CD14-positive monocyte (primary cell): ENCODE measurements around the gene SRP14. TPM values are rescaled to one million over a fixed set of nuclear protein-coding genes. Genes with fewer than 3 reads are reported as not detected.

Experiments used
- DNase-seq, 3 donors: peaks; one replicate each; pipeline ENCODE4 v3.0.0-alpha.2; 2011 to 2022
- H2AFZ ChIP-seq: 2 replicates; pipeline ENCODE4 v1.6.0; 2012; ENCODE audit warnings: mild to moderate bottlenecking, low read depth, low read length, inconsistent platforms; ENCODE audit not compliant: insufficient read depth, poor library complexity, severe bottlenecking
- H3K27ac ChIP-seq, 2 donors: 1 replicate in 1 of 2; 2 replicates in 1 of 2; pipeline ENCODE4 v1.5.1; 2012 to 2013; ENCODE audit warnings: low read length in 2 of 2, control low read depth in 1 of 2, inconsistent platforms in 1 of 2, low read depth in 1 of 2, mild to moderate bottlenecking in 1 of 2
- H3K27me3 ChIP-seq, 2 donors: one replicate each; pipeline versions ENCODE4 v1.6.0 to v1.6.1; 2011 to 2013; ENCODE audit warnings: low read length in 2 of 2; ENCODE audit not compliant: control insufficient read depth in 2 of 2, insufficient read depth in 2 of 2
- H3K36me3 ChIP-seq, 2 donors: replicated peaks in 1 of 2; 1 replicate in 1 of 2; 2 replicates in 1 of 2; pipeline versions ENCODE4 v1.5.1 to v1.6.1; 2012 to 2013; ENCODE audit warnings: low read length in 2 of 2, control low read depth in 1 of 2, inconsistent platforms in 1 of 2, mild to moderate bottlenecking in 1 of 2; ENCODE audit not compliant: insufficient read depth in 2 of 2, control insufficient read depth in 1 of 2
- H3K4me1 ChIP-seq, 2 donors: 1 replicate in 1 of 2; 2 replicates in 1 of 2; pipeline versions ENCODE4 v1.5.1 to v1.6.1; 2012 to 2013; ENCODE audit warnings: low read length in 2 of 2, control low read depth in 1 of 2, inconsistent platforms in 1 of 2, mild to moderate bottlenecking in 1 of 2, moderate library complexity in 1 of 2; ENCODE audit not compliant: insufficient read depth in 2 of 2, control insufficient read depth in 1 of 2
- H3K4me2 ChIP-seq: replicated peaks from 2 replicates; pipeline ENCODE3; 2012; ENCODE audit warnings: low read length, moderate library complexity, mild to moderate bottlenecking; ENCODE audit not compliant: poor library complexity, severe bottlenecking; ENCODE audit errors: extremely low read depth
- H3K4me3 ChIP-seq, 3 experiments: fragments of 200-600 bp in 1 of 3; sonication (generic) in 1 of 3; replicated peaks in 1 of 3; 1 replicate in 2 of 3; 2 replicates in 1 of 3; pipeline ENCODE4 v1.5.1; 2011 to 2013; ENCODE audit warnings: low read length in 3 of 3, mild to moderate bottlenecking in 3 of 3, control low read depth in 2 of 3, low read depth in 2 of 3, inconsistent platforms in 1 of 3, moderate library complexity in 1 of 3
- H3K79me2 ChIP-seq: 2 replicates; pipeline ENCODE4 v1.6.0; 2012; ENCODE audit warnings: mild to moderate bottlenecking, control low read depth, inconsistent platforms, low read length, moderate library complexity; ENCODE audit not compliant: insufficient read depth
- H3K9ac ChIP-seq: 2 replicates; pipeline ENCODE4 v1.6.0; 2017; ENCODE audit warnings: low read length, mild to moderate bottlenecking; ENCODE audit not compliant: insufficient read depth, poor library complexity, severe bottlenecking
- H3K9me3 ChIP-seq, 2 donors: replicated peaks in 1 of 2; 1 replicate in 1 of 2; 2 replicates in 1 of 2; pipeline versions ENCODE4 v1.5.1 to v1.6.1; 2012 to 2013; ENCODE audit warnings: low read length in 2 of 2, control low read depth in 1 of 2; ENCODE audit not compliant: control insufficient read depth in 1 of 2, insufficient read depth in 1 of 2
- H4K20me1 ChIP-seq: 2 replicates; pipeline ENCODE4 v1.6.0; 2012; ENCODE audit warnings: mild to moderate bottlenecking, low read length, control low read depth, moderate library complexity; ENCODE audit not compliant: insufficient read depth
- H3K27ac Mint-ChIP-seq, 7 donors: one replicate each; pipeline ENCODE4 v1.8.0; 2020; ENCODE audit warnings: mild to moderate bottlenecking in 7 of 7, mixed read lengths in 7 of 7, moderate library complexity in 6 of 7, inconsistent platforms in 2 of 7
- H3K27me3 Mint-ChIP-seq, 3 donors: one replicate each; pipeline ENCODE4 v1.8.0; 2021 to 2022; ENCODE audit warnings: low read depth in 3 of 3, mild to moderate bottlenecking in 3 of 3, mixed read lengths in 3 of 3, moderate library complexity in 3 of 3, inconsistent platforms in 1 of 3
- H3K36me3 Mint-ChIP-seq, 2 donors: one replicate each; pipeline ENCODE4 v1.8.0; 2020; ENCODE audit warnings: mixed read lengths in 2 of 2, inconsistent platforms in 1 of 2, mild to moderate bottlenecking in 1 of 2
- H3K4me1 Mint-ChIP-seq: one replicate; pipeline ENCODE4 v1.8.0; 2020; ENCODE audit warnings: mild to moderate bottlenecking, mixed read lengths
- H3K4me3 Mint-ChIP-seq, 2 donors: one replicate each; pipeline ENCODE4 v1.8.0; 2020; ENCODE audit warnings: mild to moderate bottlenecking in 2 of 2, mixed read lengths in 2 of 2, moderate library complexity in 1 of 2
- H3K9me3 Mint-ChIP-seq, 7 donors: one replicate each; pipeline ENCODE4 v1.8.0; 2020 to 2022; ENCODE audit warnings: mixed read lengths in 7 of 7, mild to moderate bottlenecking in 6 of 7, moderate library complexity in 6 of 7, inconsistent platforms in 2 of 7
- WGBS: methylation state at CpG from one replicate; pipeline ENCODE4 v1.1.5; 2013; ENCODE audit warnings: missing lambda C conversion rate; ENCODE audit not compliant: insufficient coverage; 5-methylcytosine and 5-hydroxymethylcytosine counted together
- intact Hi-C, 2 donors: fragments of 100-400 bp; cut with micrococcal nuclease; formaldehyde crosslinking; loops; one replicate each; pipeline versions ENCODE4 v1.15.0 to v1.15.1; 2023
- polyA plus RNA-seq, 3 donors: library from polyadenylated mRNA; depleted of rRNA in 1 of 3; unstranded in 2 of 3; stranded (reverse) in 1 of 3; fragments of 300-500 nt in 2 of 3; fragments of >200 nt in 1 of 3; fragmentation: Illumina TruSeq in 2 of 3; gene quantifications; 1 replicate in 2 of 3; 2 replicates in 1 of 3; pipeline ENCODE4 v1.2.3, GENCODE V29; 2012 to 2021
- TF ChIP-seq, protein P1 (sequence below): fragments of 200-600 bp; IDR thresholded peaks from one replicate; pipeline ENCODE4 v1.8.0; 2022; ENCODE audit warnings: antibody characterized with exemption, mild to moderate bottlenecking

Gene SRP14
- polyA plus RNA-seq, 3 donors: 181 to 548 (median 525) TPM

DNA sequence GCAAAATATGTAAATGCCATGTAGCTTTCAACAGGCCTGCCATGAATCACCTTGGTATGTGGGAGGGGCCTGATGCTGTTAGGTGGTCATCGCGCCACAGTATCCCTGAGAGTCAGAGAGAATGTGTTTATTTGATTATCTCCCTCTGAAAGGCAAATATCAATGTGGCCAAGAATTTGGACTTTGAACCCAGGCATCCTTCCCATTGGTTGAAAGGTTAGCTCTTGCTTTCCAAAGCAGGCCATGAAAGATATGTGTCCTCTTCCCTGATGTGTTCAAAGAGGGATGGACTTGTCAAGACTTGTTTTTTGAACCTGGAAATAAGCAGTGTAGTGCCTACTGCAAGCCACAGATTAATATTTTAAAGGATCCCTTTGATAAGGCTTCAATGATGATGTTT is 36.7 kb downstream of the SRP14 start:
- no peak overlapping the region for H3K4me3 ChIP-seq
- H3K27me3 ChIP-seq: no peaks in the 10 kb centered on the region
- intact Hi-C loops: no loop called here
- H4K20me1 ChIP-seq: no peaks in the 10 kb centered on the region
- no peak overlapping the region for H3K4me2 ChIP-seq
- H3K9me3 Mint-ChIP-seq: no peaks in the 10 kb centered on the region
- H3K4me1 Mint-ChIP-seq: no peaks in the 10 kb centered on the region
- peaks cover 66 to 74% of the 10 kb centered on the region in 2 donors for H3K36me3 Mint-ChIP-seq
- H3K4me1 ChIP-seq: no peaks in the 10 kb centered on the region
- no peaks in the 10 kb centered on the region for H3K27me3 Mint-ChIP-seq
- DNase-seq: no peak
- H3K9me3 ChIP-seq: no peaks in the 10 kb centered on the region
- H3K27ac ChIP-seq: no peak overlapping the region
- no CpG with 5 or more reads among the region's 2 CpGs for WGBS
- peaks cover 54 to 97% of the 10 kb centered on the region in 2 donors for H3K36me3 ChIP-seq
- no peak overlapping the region for H2AFZ ChIP-seq
- no peak overlapping the region for H3K9ac ChIP-seq
- TF ChIP-seq, protein P1, sequence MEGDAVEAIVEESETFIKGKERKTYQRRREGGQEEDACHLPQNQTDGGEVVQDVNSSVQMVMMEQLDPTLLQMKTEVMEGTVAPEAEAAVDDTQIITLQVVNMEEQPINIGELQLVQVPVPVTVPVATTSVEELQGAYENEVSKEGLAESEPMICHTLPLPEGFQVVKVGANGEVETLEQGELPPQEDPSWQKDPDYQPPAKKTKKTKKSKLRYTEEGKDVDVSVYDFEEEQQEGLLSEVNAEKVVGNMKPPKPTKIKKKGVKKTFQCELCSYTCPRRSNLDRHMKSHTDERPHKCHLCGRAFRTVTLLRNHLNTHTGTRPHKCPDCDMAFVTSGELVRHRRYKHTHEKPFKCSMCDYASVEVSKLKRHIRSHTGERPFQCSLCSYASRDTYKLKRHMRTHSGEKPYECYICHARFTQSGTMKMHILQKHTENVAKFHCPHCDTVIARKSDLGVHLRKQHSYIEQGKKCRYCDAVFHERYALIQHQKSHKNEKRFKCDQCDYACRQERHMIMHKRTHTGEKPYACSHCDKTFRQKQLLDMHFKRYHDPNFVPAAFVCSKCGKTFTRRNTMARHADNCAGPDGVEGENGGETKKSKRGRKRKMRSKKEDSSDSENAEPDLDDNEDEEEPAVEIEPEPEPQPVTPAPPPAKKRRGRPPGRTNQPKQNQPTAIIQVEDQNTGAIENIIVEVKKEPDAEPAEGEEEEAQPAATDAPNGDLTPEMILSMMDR: no peak
- H3K79me2 ChIP-seq: no peaks in the 10 kb centered on the region
- H3K27ac Mint-ChIP-seq: no peak overlapping the region
- no peak overlapping the region for H3K4me3 Mint-ChIP-seq

DNA sequence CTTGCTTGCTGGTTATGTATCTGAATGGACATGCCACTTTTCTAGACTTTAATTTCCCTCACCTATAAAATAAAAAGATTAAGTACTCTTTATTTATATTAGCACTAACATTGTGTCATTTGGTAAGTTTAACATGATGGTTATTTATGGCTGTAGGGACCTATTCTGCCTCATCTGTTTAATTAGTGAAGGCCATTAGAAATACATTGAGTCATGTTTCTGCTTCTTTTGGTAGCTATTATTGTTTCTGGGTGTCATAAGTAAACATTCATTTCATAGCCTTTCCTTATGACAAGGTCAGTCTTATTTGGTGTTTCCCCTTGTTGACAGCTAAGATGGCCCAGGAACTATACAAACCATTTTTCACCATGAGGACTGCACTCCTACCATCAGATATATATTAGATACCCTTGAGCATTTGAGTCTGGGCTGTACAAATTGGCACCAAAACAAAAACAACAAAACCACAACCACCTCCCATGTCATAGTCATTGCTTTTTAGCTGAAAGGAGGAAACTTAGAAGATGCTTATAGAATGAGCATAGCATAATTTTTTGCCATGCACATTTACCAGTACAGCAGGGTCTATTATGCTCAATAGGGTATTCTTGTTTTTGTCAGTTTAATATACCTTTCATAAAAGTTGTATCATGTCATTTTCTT is 39.3 kb downstream of the SRP14 start:
- intact Hi-C loops: no loop called here
- Histone ChIP-seq H3K4me1 (no peaks in the 10 kb centered on the region), H3K4me3 (no peak overlapping the region), H4K20me1 (no peaks in the 10 kb centered on the region), H3K36me3 (peaks cover 47 to 93% of the 10 kb centered on the region in 2 donors), H2AFZ (no peak overlapping the region), H3K4me2 (no peak overlapping the region), H3K79me2 (no peaks in the 10 kb centered on the region), H3K27me3 (no peaks in the 10 kb centered on the region), H3K9me3 (no peaks in the 10 kb centered on the region), H3K27ac (no peak overlapping the region), H3K9ac (no peak overlapping the region)
- Mint-ChIP-seq H3K27me3 (peaks cover 0 to 2% (median 0%) of the 10 kb centered on the region in 3 donors), H3K27ac (no peak overlapping the region), H3K4me3 (no peak overlapping the region), H3K4me1 (no peaks in the 10 kb centered on the region), H3K36me3 (peaks cover 65 to 78% of the 10 kb centered on the region in 2 donors), H3K9me3 (no peaks in the 10 kb centered on the region)
- TF ChIP-seq, protein P1: no peak
- no peak for DNase-seq
